ENCODE results near the gene ZNF726.
"Not testable (repeated sequence)": the region's sequence is repeated elsewhere in the genome, so short reads cannot be mapped to it uniquely, and the experiment has no call there.

- TF ChIP-seq POLR2A, EP300, POLR2AphosphoS5 (IDR thresholded peaks at IDR 0.05): not testable (repeated sequence)
- TF ChIP-seq, protein P1, sequence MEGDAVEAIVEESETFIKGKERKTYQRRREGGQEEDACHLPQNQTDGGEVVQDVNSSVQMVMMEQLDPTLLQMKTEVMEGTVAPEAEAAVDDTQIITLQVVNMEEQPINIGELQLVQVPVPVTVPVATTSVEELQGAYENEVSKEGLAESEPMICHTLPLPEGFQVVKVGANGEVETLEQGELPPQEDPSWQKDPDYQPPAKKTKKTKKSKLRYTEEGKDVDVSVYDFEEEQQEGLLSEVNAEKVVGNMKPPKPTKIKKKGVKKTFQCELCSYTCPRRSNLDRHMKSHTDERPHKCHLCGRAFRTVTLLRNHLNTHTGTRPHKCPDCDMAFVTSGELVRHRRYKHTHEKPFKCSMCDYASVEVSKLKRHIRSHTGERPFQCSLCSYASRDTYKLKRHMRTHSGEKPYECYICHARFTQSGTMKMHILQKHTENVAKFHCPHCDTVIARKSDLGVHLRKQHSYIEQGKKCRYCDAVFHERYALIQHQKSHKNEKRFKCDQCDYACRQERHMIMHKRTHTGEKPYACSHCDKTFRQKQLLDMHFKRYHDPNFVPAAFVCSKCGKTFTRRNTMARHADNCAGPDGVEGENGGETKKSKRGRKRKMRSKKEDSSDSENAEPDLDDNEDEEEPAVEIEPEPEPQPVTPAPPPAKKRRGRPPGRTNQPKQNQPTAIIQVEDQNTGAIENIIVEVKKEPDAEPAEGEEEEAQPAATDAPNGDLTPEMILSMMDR (IDR thresholded peaks at IDR 0.05) = not testable (repeated sequence)
Measured at GRCh38 chr19:23964334-23964733, 49.6 kb downstream of the ZNF726 start.

Data from stomach (tissue), 4 donors.